Neural cell (in vitro differentiated cells): Measurements from ENCODE around the gene PLD1. TPM values are rescaled to one million over a fixed set of nuclear protein-coding genes. Genes with fewer than 3 reads are reported as not detected.

ENCODE experiments used
- H2AFZ ChIP-seq: fragments of 200-600, 300-800 bp; sonication (generic), shearing (Covaris generic); 2 replicates; pipeline ENCODE4 v1.6.0; 2014; ENCODE audit warnings: low read depth, mild to moderate bottlenecking, antibody characterized with exemption, low read length, moderate library complexity
- H3F3A ChIP-seq: fragments of 200-600 bp; shearing (Covaris generic); 2 replicates; pipeline ENCODE4 v1.6.1; 2016; ENCODE audit warnings: mild to moderate bottlenecking, moderate library complexity, mixed read lengths, antibody characterized with exemption, low read length; ENCODE audit not compliant: insufficient read depth, poor library complexity, severe bottlenecking
- H3K27ac ChIP-seq: fragments of 200-600, 300-800 bp; sonication (generic), shearing (Covaris generic); 2 replicates; pipeline ENCODE4 v1.5.1; 2014; ENCODE audit warnings: mild to moderate bottlenecking, low read length, moderate library complexity
- H3K27me3 ChIP-seq: fragments of 300-800, 200-600 bp; sonication (generic), shearing (Covaris generic); 2 replicates; pipeline ENCODE4 v1.6.0; 2014; ENCODE audit warnings: mild to moderate bottlenecking, low read depth, low read length, moderate library complexity; ENCODE audit not compliant: insufficient read depth
- H3K36me3 ChIP-seq: fragments of 300-800, 200-600 bp; sonication (generic), shearing (Covaris generic); 2 replicates; pipeline ENCODE4 v1.5.1; 2014; ENCODE audit warnings: mild to moderate bottlenecking, antibody characterized with exemption, low read length, moderate library complexity; ENCODE audit not compliant: insufficient read depth
- H3K4me2 ChIP-seq: fragments of 300-800, 200-600 bp; sonication (generic), shearing (Covaris generic); 2 replicates; pipeline ENCODE4 v1.6.0; 2014; ENCODE audit warnings: mild to moderate bottlenecking, low read length
- H3K4me3 ChIP-seq: fragments of 300-800, 200-600 bp; sonication (generic), shearing (Covaris generic); 2 replicates; pipeline ENCODE4 v1.5.1; 2014; ENCODE audit warnings: mild to moderate bottlenecking, low read length, moderate library complexity
- H3K79me2 ChIP-seq: fragments of 200-600 bp; shearing (Covaris generic); replicated peaks from 2 replicates; pipeline ENCODE4 v1.6.0; 2014; ENCODE audit warnings: mild to moderate bottlenecking, low read length, moderate library complexity; ENCODE audit not compliant: insufficient read depth
- H3K9ac ChIP-seq: fragments of 300-800, 200-600 bp; sonication (generic), shearing (Covaris generic); 2 replicates; pipeline ENCODE4 v1.6.1; 2016; ENCODE audit warnings: mild to moderate bottlenecking, low read length, mixed read lengths
- H3K9me2 ChIP-seq: fragments of 200-600 bp; shearing (Covaris generic); 2 replicates; pipeline ENCODE4 v1.6.1; 2016; ENCODE audit warnings: mild to moderate bottlenecking, low read length, mixed read lengths; ENCODE audit not compliant: insufficient read depth
- H3K9me3 ChIP-seq: fragments of 200-600, 300-800 bp; sonication (generic), shearing (Covaris generic); 2 replicates; pipeline ENCODE4 v1.6.1; 2016; ENCODE audit warnings: mild to moderate bottlenecking, mixed run types, low read length, moderate library complexity, mixed read lengths
- H4K20me1 ChIP-seq: fragments of 200-600 bp; shearing (Covaris generic); 2 replicates; pipeline ENCODE4 v1.6.1; 2016; ENCODE audit warnings: mild to moderate bottlenecking, mixed run types; ENCODE audit not compliant: insufficient read depth
- EP300 ChIP-seq: fragments of 450-650 bp; conservative IDR thresholded peaks from 2 replicates; pipeline ENCODE4 v1.6.1; 2014; ENCODE audit warnings: antibody characterized with exemption, mild to moderate bottlenecking, moderate library complexity; ENCODE audit not compliant: poor library complexity, severe bottlenecking
- EZH2 ChIP-seq: fragments of 200-600, 300-800 bp; shearing (Covaris generic), sonication (generic); IDR thresholded peaks from 2 replicates; pipeline ENCODE4 v1.6.1; 2014; ENCODE audit warnings: antibody characterized with exemption, low read length, borderline replicate concordance, mild to moderate bottlenecking; ENCODE audit not compliant: insufficient read depth, poor library complexity, severe bottlenecking
- MXI1 ChIP-seq: fragments of 450-650 bp; conservative IDR thresholded peaks from 2 replicates; pipeline ENCODE4 v1.6.1; 2014; ENCODE audit warnings: antibody characterized with exemption, mild to moderate bottlenecking; ENCODE audit not compliant: poor library complexity, severe bottlenecking
- POLR2AphosphoS5 ChIP-seq: IDR thresholded peaks from 2 replicates; pipeline ENCODE4 v1.6.1; 2012
- RAD21 ChIP-seq: fragments of 450-650 bp; conservative IDR thresholded peaks from 2 replicates; pipeline ENCODE4 v1.6.1; 2014; ENCODE audit warnings: antibody characterized with exemption, mild to moderate bottlenecking, moderate library complexity
- REST ChIP-seq: IDR thresholded peaks from 2 replicates; pipeline ENCODE4 v1.6.1; 2012; ENCODE audit warnings: borderline replicate concordance
- SMC3 ChIP-seq: fragments of 450-650 bp; conservative IDR thresholded peaks from 2 replicates; pipeline ENCODE4 v1.6.1; 2014; ENCODE audit warnings: antibody characterized with exemption, mild to moderate bottlenecking, moderate library complexity; ENCODE audit not compliant: poor library complexity
- TAF1 ChIP-seq: IDR thresholded peaks from 2 replicates; pipeline ENCODE4 v1.6.1; 2012; ENCODE audit warnings: low read depth
- polyA plus RNA-seq: library from polyadenylated mRNA; depleted of rRNA; stranded (reverse); fragments of >200 nt; gene quantifications from 2 replicates; pipeline ENCODE4 v1.2.3, GENCODE V29; 2014
- TF ChIP-seq, protein P1 (sequence below): fragments of 450-650 bp; IDR thresholded peaks from 2 replicates; pipeline ENCODE4 v1.5.1; 2014; ENCODE audit warnings: antibody characterized with exemption, mild to moderate bottlenecking, moderate library complexity; ENCODE audit not compliant: poor library complexity, severe bottlenecking

PLD1 gene
- polyA plus RNA-seq, 1 donor from 2014 or later: 0.06 TPM

DNA sequence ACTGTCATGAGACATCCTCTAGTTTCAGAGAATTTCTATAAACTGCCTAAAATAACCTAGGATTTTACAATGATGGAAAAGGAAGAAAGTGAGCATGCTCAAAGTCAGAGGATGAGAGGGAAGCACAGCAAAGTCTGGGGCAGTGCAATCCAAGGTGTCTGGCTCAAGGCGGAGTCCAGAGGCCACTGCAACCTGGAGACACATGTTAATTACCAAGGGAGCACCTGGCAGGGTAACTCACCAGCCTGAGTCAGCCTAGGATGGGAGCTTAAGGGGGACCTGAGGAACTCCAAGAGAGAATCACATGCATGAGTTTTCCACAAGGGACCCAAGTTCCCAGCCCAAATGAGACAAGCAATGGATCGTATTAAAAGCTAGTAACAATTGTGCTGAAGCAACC is 49.8 kb downstream of the PLD1 start:
- Histone ChIP-seq H3K36me3 (no peaks in the 10 kb centered on the region), H3K9me3 (no peaks in the 10 kb centered on the region), H3K79me2 (no peaks in the 10 kb centered on the region), H3K4me3 (no peak overlapping the region), H3K4me2 (no peak overlapping the region), H3K9ac (no peak overlapping the region), H3K27ac (no peak overlapping the region), H3K27me3 (no peaks in the 10 kb centered on the region), H2AFZ (no peak overlapping the region), H3K9me2 (no peaks in the 10 kb centered on the region), H4K20me1 (no peaks in the 10 kb centered on the region), H3F3A (no peaks in the 10 kb centered on the region)
- TF ChIP-seq EP300: no peak

GRCh38 chr3:171758109-171758508 is 52.2 kb downstream of the PLD1 start:
- Histone ChIP-seq H3K9me3 (no peaks in the 10 kb centered on the region), H2AFZ (no peak overlapping the region), H3K4me3 (no peak overlapping the region), H3F3A (no peaks in the 10 kb centered on the region), H4K20me1 (no peaks in the 10 kb centered on the region), H3K9ac (no peak overlapping the region), H3K9me2 (no peaks in the 10 kb centered on the region), H3K36me3 (no peaks in the 10 kb centered on the region), H3K79me2 (no peaks in the 10 kb centered on the region), H3K4me2 (no peak overlapping the region), H3K27me3 (no peaks in the 10 kb centered on the region), H3K27ac (no peak overlapping the region)
- TF ChIP-seq, protein P1, sequence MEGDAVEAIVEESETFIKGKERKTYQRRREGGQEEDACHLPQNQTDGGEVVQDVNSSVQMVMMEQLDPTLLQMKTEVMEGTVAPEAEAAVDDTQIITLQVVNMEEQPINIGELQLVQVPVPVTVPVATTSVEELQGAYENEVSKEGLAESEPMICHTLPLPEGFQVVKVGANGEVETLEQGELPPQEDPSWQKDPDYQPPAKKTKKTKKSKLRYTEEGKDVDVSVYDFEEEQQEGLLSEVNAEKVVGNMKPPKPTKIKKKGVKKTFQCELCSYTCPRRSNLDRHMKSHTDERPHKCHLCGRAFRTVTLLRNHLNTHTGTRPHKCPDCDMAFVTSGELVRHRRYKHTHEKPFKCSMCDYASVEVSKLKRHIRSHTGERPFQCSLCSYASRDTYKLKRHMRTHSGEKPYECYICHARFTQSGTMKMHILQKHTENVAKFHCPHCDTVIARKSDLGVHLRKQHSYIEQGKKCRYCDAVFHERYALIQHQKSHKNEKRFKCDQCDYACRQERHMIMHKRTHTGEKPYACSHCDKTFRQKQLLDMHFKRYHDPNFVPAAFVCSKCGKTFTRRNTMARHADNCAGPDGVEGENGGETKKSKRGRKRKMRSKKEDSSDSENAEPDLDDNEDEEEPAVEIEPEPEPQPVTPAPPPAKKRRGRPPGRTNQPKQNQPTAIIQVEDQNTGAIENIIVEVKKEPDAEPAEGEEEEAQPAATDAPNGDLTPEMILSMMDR: no peak
- no peak for TF ChIP-seq EZH2
- no peak for TF ChIP-seq REST
- no peak for TF ChIP-seq SMC3

GRCh38 chr3:171757361-171758034 is 52.8 kb downstream of the PLD1 start:
- Histone ChIP-seq H3K9me2 (no peaks in the 10 kb centered on the region), H3K27ac (no peak overlapping the region), H3F3A (no peaks in the 10 kb centered on the region), H3K9me3 (no peaks in the 10 kb centered on the region), H4K20me1 (no peaks in the 10 kb centered on the region), H3K9ac (no peak overlapping the region), H3K4me3 (no peak overlapping the region), H3K36me3 (no peaks in the 10 kb centered on the region), H3K79me2 (no peaks in the 10 kb centered on the region), H3K27me3 (no peaks in the 10 kb centered on the region), H3K4me2 (no peak overlapping the region), H2AFZ (no peak overlapping the region)
- TF ChIP-seq TAF1 (no peak), EZH2 (no peak), SMC3 (no peak), EP300 (no peak), POLR2AphosphoS5 (no peak), MXI1 (no peak), REST (no peak), RAD21 (no peak)
- TF ChIP-seq, protein P1: no peak
